ENCODE results near the gene ASPSCR1. TPM values are rescaled to one million over a fixed set of nuclear protein-coding genes. Genes with fewer than 3 reads are reported as not detected.
"Not testable (repeated sequence)": the region's sequence is repeated elsewhere in the genome, so short reads cannot be mapped to it uniquely, and the experiment has no call there.

ASPSCR1 gene
- total RNA-seq, 1 donor = 10.3 TPM

DNA sequence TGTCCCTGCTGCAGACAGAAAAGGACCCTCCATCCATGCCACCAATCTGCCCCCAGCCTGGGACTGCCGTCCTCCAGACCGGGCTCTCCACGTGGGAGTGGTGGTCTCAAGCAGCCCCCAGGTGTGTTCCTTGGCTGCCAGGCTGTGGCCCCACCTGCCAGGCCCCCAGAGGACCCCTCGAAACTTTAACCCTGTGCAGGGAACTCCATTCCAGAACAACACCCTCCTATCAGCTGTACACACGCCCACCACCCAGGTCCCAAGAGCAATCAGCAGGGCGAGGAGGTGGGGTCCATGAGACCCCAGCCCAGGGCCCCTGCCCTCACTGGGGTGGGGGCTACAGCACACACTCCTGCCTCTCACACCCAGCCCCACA is 41.7 kb upstream of the ASPSCR1 start:
- Histone ChIP-seq H3K27me3 (ENCODE audit: insufficient read depth, low read length) (no peaks in the 10 kb centered on the region), H3K4me3 (ENCODE audit: low read length) (no peak overlapping the region), H3K4me1 (ENCODE audit: insufficient read depth, low read length) (peaks cover 14% of the 10 kb centered on the region), H3K9me3 (ENCODE audit: low read depth, low read length) (no peaks in the 10 kb centered on the region)

DNA sequence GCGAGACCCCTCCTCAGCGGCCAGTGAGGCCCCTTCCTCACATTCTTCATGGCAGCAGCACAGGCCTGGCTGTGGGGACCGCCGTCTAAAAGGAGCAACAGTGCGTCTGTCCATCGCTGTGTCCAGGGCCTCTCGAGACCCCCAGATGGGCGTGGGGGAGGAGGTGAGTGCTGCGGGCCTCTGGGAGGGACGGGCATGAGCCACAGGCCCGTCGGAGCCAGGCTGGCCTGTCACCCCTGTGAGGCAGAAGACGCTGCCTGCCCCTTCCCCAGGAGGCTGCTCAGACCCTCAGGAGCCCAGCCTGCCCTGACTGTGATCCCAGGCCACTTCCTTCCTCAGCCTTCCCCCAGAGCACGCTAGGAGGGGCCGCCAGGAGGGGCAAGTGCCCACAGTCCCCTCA is 38.2 kb upstream of the ASPSCR1 start:
- no peak overlapping the region for H3K4me3 ChIP-seq (ENCODE audit: low read length)
- H3K27me3 ChIP-seq (ENCODE audit: insufficient read depth, low read length) = no peaks in the 10 kb centered on the region
- H3K9me3 ChIP-seq (ENCODE audit: low read depth, low read length) = no peaks in the 10 kb centered on the region

DNA sequence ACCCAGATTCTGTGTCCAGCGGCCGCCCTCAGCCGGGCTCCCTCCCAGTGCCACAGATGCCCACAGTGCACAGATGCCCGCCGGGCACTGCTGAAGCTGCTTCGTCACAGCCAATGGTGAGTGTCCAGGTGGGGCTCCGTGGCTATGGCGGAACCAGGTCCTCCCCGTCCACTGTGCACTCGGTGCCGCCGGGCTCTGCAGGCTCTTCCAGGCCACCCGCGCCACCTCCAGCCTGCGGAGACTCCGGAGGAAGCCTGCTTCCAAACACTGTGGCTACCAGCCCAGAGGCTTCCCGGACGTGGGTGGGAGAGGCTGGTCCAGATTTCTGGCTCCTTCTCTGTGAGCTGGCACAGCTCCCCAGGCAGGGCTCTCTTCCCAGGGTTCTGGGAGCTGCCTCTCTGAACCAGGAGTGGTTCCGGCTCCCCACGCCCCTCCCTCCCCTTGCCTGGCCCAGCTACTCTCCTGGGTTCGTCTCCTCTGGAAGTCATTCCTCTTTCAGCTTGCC is 37.5 kb upstream of the ASPSCR1 start:
- no peak overlapping the region for H3K4me3 ChIP-seq (ENCODE audit: low read length)
- H3K27me3 ChIP-seq (ENCODE audit: insufficient read depth, low read length) = no peaks in the 10 kb centered on the region
- H3K4me1 ChIP-seq (ENCODE audit: insufficient read depth, low read length) = peaks cover 14% of the 10 kb centered on the region
- no peaks in the 10 kb centered on the region for H3K9me3 ChIP-seq (ENCODE audit: low read depth, low read length)

More for the DNA sequence above, 38.2 kb upstream of the ASPSCR1 start:
- H3K4me1 ChIP-seq (ENCODE audit: insufficient read depth, low read length) = peaks cover 14% of the 10 kb centered on the region

DNA sequence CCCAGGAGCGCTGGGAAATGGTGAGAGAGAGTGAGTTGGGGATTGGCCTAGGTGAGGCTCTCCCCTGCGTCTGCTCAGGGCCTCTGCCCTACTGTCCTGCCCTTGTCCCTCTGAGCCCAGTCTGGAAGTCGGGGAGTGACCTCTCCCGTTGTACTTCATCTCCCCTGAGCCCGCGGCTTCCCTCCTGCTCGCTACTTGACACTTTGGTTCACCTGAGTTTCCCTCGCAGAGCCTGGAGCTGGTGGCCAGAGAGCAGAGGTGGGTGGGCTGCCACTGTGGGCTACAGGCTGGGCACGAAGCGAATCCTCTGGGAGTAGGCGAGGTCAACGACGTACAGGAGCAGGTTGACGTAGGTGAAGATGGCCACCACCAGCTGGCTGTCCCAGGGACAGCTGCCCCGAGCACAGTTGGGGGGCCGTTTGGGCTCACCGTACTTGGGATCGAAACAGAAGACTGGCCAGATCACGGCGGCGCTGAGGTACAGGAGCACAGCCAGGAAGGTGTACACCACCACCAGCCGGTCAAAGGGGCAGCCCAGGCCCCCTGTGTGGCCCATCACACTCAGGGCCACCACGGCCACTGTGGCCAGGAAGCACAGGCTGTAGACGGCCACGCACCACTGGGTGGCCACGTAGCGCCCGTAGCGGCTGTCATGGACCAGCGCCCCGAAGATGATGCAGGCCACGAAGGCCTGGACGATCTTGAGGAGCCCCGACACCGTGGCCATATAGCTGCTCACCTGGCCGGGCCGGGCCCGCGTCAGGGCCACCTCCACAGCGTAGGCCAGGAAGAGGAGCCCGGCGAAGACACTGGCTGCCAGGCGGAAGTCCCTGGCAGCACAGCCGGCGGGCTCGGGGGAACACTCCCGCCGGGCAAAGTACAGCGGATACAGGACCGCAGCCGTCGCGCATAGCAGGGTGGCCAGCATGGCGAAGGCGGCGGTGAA is 36.6 kb upstream of the ASPSCR1 start:
- Histone ChIP-seq H3K9me3 (ENCODE audit: low read depth, low read length) (no peaks in the 10 kb centered on the region), H3K27me3 (ENCODE audit: insufficient read depth, low read length) (no peaks in the 10 kb centered on the region), H3K4me3 (ENCODE audit: low read length) (no peak overlapping the region), H3K4me1 (ENCODE audit: insufficient read depth, low read length) (peaks cover 14% of the 10 kb centered on the region)

DNA sequence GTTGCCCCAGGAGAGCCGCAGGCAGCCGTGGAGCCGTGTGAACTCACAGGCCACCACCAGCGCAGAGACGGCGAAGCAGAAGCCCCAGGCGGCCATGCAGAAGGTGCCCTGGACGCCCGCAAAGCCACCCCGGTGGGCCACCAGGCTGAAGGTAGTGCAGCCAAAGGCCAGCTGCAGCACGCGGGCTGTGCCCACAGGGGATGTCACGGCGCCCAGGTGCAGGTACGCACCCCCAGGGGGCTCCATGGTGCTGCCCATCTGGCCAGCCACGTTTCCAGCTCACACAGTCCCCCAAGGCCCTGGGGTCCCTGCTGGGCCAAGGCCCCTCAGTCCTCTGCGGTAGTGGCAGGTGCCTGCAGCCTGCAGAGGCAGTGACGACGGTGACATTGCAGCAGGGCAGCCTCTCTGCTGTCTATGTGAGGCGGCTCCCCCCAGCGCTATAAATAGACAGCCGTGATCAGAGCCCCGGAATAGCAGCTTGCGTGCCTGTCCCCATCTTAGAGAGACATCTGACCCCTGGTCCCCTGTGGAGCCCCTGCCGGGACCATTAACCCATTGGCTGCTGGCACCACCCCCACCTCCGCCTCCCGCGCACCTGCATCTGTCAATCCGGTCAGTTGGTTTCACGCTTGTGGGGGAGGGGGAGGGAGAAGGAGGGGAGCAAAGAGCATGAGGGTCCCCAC is 35.8 kb upstream of the ASPSCR1 start:
- H3K27me3 ChIP-seq (ENCODE audit: insufficient read depth, low read length) = no peaks in the 10 kb centered on the region
- peaks cover 11% of the 10 kb centered on the region for H3K4me1 ChIP-seq (ENCODE audit: insufficient read depth, low read length)
- no peak overlapping the region for H3K4me3 ChIP-seq (ENCODE audit: low read length)
- H3K9me3 ChIP-seq (ENCODE audit: low read depth, low read length) = no peaks in the 10 kb centered on the region

DNA sequence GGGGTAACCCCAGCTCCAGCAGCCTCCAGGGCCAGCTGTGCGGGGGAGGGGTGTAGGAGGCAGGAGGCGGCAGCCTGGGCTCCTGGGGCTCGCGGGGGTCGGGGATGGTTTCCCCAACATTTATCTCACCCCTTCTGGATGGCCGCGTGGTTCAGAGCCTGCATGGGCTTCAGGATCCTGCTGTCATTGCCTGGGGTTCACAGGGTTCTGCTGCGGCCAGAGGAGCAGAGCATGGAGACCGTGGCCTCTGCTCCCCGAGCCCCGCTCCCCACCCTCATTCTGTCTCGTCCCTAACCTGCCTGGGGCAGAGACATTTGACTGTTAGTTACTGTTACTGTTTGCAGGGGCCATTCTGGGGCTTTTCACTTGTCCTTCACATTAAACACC is 35.3 kb upstream of the ASPSCR1 start:
- no peaks in the 10 kb centered on the region for H3K9me3 ChIP-seq (ENCODE audit: low read depth, low read length)
- H3K27me3 ChIP-seq (ENCODE audit: insufficient read depth, low read length) = no peaks in the 10 kb centered on the region
- peaks cover 7% of the 10 kb centered on the region for H3K4me1 ChIP-seq (ENCODE audit: insufficient read depth, low read length)
- H3K4me3 ChIP-seq (ENCODE audit: low read length) = no peak overlapping the region

DNA sequence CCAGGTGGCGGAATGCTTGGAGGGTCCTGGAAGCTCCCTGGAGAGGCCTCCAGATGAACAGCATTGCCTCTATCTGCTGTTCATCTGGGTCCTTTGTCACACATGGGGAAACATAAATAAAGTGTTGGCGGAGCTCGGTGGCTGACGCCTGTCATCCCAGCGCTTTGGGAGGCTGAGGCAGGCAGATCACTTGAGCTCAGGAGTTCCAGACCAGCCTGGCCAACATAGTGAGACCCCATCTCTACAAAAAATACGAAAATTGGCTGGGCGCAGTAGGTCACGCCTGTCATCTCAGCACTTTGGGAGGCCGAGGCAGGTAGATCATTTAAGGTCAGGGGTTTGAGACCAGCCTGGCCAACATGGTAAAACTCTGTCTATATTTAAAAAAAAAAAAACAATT is 32.6 kb upstream of the ASPSCR1 start:
- H3K9me3 ChIP-seq (ENCODE audit: low read depth, low read length) = no peaks in the 10 kb centered on the region
- H3K4me3 ChIP-seq (ENCODE audit: low read length) = no peak overlapping the region

DNA sequence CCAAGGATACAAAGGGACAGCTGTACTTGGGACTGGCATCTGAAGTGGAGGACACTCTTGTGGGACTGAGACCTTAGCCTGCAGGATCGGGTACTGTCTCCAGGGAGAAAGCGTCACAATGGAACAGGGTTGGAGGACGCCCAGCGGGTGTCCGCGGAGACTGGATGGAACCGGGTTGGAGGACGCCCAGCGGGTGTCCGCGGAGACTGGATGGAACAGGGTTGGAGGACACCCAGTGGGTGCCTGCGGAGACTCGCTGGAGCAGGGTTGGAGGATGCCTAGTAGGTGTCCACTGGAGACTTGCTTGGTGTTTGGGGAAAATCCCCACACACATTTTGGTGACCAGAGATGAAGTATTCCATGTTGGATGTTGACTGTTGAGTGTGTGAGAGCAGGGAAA is 30.2 kb upstream of the ASPSCR1 start, which contains the start of gene MYADML2:
MYADML2 (minus strand) TSS at position 45 of the 400 bp plus-strand sequence. CDS start 5,492 bp downstream, outside the sequence.
- Histone ChIP-seq H3K4me1 (ENCODE audit: insufficient read depth, low read length) (no peaks in the 10 kb centered on the region), H3K4me3 (ENCODE audit: low read length) (no peak within 1 kb of the TSS), H3K27me3 (ENCODE audit: insufficient read depth, low read length) (no peaks in the 10 kb centered on the region), H3K9me3 (ENCODE audit: low read depth, low read length) (no peaks in the 10 kb centered on the region)

More for the DNA sequence above, 32.6 kb upstream of the ASPSCR1 start:
- H3K27me3 ChIP-seq (ENCODE audit: insufficient read depth, low read length) = no peaks in the 10 kb centered on the region
- no peaks in the 10 kb centered on the region for H3K4me1 ChIP-seq (ENCODE audit: insufficient read depth, low read length)

DNA sequence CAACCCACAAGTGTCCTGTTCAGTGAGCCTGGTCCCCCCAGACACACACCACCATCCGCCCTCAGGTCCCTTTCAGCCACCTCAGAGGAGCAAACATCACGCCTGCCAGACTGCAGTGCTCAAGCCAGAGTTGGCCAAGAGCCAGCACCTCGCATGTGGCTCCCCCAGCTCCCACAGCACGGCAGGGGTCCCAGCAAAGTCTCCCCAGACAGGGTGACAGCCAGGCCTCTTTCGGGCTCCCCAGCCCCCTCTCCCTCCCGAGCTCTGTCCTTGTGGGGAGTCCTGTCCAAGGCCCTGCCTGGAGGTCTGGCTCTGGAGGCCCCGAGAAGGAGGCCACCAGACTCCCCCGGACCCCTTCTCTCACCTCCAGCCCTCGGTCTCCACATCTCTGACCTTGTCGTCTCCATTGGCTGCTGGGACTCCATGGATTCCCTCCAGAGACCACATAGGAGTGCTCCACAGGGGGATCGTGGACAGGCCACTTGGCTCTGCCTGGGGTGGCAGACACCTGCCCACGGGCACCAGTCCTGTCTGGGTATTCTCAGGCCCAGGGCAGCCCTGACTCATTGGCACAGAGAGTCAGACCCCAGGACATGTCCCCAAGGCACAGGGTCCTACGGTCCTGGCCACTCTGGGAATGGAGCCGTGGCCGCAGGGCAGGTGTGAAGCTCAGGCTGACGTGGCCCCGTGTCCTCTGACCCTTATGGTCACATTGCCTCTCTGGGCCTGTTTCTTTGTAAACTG is 28.6 kb upstream of the ASPSCR1 start:
- Histone ChIP-seq H3K9me3 (ENCODE audit: low read depth, low read length) (no peaks in the 10 kb centered on the region), H3K27me3 (ENCODE audit: insufficient read depth, low read length) (no peaks in the 10 kb centered on the region), H3K4me1 (ENCODE audit: insufficient read depth, low read length) (no peaks in the 10 kb centered on the region), H3K4me3 (ENCODE audit: low read length) (no peak overlapping the region)

DNA sequence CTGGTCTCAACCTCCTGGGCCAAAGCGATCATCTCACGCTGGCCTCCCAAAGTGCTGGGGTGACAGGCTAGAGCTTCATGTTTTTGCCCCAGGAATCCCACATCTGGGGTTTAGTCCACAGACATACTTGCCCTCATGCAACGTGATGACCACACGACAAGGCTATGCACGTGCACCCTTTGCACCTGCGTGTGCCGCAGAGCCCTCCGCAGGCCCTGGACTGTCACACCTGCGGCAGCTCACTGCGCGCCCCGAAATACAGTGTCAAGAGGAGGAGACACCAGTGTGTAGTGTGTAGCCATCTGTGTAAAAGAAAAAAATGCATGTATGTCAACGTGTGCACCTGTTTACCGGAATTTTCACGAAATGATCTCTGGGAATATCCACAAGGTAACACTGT is 26.9 kb upstream of the ASPSCR1 start:
- no peaks in the 10 kb centered on the region for H3K9me3 ChIP-seq (ENCODE audit: low read depth, low read length)
- H3K4me1 ChIP-seq (ENCODE audit: insufficient read depth, low read length) = no peaks in the 10 kb centered on the region
- no peaks in the 10 kb centered on the region for H3K27me3 ChIP-seq (ENCODE audit: insufficient read depth, low read length)
- no peak overlapping the region for H3K4me3 ChIP-seq (ENCODE audit: low read length)

DNA sequence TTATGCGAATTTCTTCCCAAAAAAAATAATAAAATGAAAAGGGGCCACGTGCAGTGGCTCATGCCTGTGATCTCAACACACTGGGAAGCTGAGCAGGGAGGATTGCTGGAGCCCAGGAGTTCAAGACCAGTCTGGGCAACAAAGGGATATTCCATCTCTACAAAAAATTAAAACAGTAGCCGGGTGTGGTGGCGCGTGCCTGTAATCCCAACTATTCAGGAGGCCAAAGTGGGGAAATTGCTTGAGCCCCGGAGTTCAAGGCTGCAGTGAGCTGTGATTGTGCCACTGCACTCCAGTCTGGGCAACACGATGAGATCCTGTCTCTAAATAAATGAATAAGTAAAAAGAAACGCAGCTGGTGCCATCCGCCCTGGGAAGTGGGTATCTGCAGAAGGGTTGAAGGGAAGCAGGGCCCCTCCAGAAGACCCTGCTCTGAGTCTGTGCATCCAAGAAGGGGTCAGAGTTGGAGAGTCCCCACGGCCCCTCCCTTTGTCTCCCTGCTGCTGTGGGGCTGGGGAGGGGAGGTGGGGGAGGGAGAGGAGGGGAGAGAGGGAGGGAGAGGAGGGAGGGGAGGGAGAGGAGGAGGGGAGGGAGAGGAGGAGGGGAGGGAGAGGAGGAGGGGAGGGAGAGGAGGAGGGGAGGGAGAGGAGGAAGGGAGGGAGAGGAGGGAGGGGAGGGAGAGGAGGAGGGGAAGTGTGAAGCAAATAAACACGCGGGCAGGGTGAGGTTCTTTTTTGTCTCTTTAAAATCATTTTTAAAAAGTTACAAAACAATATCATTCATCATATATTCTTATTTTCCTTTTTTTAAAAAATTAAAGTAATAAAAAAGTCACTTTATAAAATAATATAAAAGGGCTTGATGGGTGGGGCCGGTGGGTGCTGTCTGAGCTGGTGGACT is 25.4 kb upstream of the ASPSCR1 start:
- Histone ChIP-seq H3K4me1 (ENCODE audit: insufficient read depth, low read length) (no peaks in the 10 kb centered on the region), H3K27me3 (ENCODE audit: insufficient read depth, low read length) (no peaks in the 10 kb centered on the region), H3K9me3 (ENCODE audit: low read depth, low read length) (no peaks in the 10 kb centered on the region), H3K4me3 (ENCODE audit: low read length) (no peak overlapping the region)

DNA sequence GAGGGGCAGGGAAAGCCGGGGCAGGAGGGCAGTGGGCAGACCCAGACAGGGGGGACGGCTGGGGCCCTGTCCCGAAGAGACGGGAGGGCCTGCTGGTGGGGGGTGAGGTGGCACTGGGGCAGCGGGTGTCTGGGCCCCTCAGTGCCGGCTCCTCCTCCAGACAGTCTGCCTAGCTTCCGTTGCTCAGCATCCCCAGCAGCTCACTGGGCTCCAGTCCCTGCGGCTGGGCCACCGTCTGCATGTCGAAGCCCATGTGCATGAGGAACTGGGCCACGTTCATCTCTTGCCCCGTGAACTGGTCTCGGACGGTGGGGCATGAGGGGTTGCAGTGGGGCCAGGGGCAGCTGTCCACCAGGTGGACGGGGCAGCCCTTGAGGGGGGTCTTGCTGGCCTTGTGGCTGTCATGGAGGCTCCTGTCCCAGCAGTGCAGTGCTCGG is 24.6 kb upstream of the ASPSCR1 start:
- Histone ChIP-seq H3K4me3 (ENCODE audit: low read length) (no peak overlapping the region), H3K9me3 (ENCODE audit: low read depth, low read length) (no peaks in the 10 kb centered on the region), H3K27me3 (ENCODE audit: insufficient read depth, low read length) (no peaks in the 10 kb centered on the region), H3K4me1 (ENCODE audit: insufficient read depth, low read length) (no peaks in the 10 kb centered on the region)

DNA sequence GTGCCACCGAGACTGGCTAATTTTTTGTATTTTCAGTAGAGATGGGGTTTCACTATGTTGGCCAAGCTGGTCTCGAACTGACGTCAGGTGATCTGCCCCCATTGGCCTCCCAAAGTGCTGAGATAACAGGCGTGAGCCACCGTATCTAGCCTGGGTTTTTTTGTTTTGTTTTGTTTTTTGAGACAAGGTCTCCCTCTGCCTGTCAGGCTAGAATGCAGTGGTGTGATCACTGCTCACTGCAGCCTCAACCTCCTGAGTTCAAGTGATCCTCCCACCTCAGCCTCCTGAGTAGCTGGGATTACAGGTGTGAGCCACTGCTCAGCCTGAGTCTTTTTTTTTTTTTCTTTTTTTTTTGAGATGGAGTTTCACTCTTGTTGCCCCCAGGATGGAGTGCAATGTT is 24.0 kb upstream of the ASPSCR1 start:
- H3K27me3 ChIP-seq (ENCODE audit: insufficient read depth, low read length); H3K4me3 ChIP-seq (ENCODE audit: low read length); H3K9me3 ChIP-seq (ENCODE audit: low read depth, low read length); H3K4me1 ChIP-seq (ENCODE audit: insufficient read depth, low read length): not testable (repeated sequence)

All from mononuclear cell (primary cell).